ENCODE data around the gene EFHB. TPM values are rescaled to one million over a fixed set of nuclear protein-coding genes. Genes with fewer than 3 reads are reported as not detected.

Gene EFHB
- total RNA-seq, 1 experiment from 2014 or later = 1.9 TPM

- no peak overlapping the region for H2BK5ac ChIP-seq (ENCODE audit: insufficient read length, low read length)
- no peak overlapping the region for H4K5ac ChIP-seq (ENCODE audit: insufficient read length, low read depth, low read length)
- no peak overlapping the region for H3T11ph ChIP-seq (ENCODE audit: low read length)
- Mint-ChIP-seq H3K9me3 (peaks cover 0 to 3% of the 10 kb centered on the region in 2 experiments; a peak in 2 of 5 replicates), H3K27ac (peak overlapping the region; percentile 95 to 100 (median 100); a peak in 6 of 7 replicates), H3K4me3 (peak overlapping the region; percentile 99), H3K27me3 (ENCODE audit: low read depth) (no peaks in the 10 kb centered on the region; the same call in 1 of the 2 replicates), H3K4me1 (peaks cover 33 to 40% of the 10 kb centered on the region in 2 experiments), H3K36me3 (ENCODE audit: insufficient read depth in 1 of 3, low read depth in 3 of 3) (peaks cover 9 to 35% (median 22%) of the 10 kb centered on the region in 3 experiments)
- no peak overlapping the region for H3K18ac ChIP-seq (ENCODE audit: insufficient read length, low read depth, low read length)
- WGBS (ENCODE audit: extremely low coverage, insufficient read length, low lambda C conversion rate) = no CpG with 5 or more reads among the region's 2 CpGs
- H3K14ac ChIP-seq (ENCODE audit: insufficient read depth, low read length) = no peak overlapping the region
- H2AK5ac ChIP-seq (ENCODE audit: insufficient read length, low read length) = no peak overlapping the region
- H3K79me2 ChIP-seq (ENCODE audit: insufficient read depth, low read length) = peaks cover 29% of the 10 kb centered on the region; the same call in 1 of the 2 replicates
- no peaks in the 10 kb centered on the region; the same call in 1 of the 2 replicates for H3K4me1 ChIP-seq (ENCODE audit: insufficient read depth, low read length)
- H3K4me2 ChIP-seq (ENCODE audit: insufficient read depth, insufficient read length, low read length) = peak overlapping the region; percentile 82
- no peaks in the 10 kb centered on the region for H3K79me1 ChIP-seq (ENCODE audit: insufficient read depth, low read depth, low read length, poor library complexity, severe bottlenecking)
- no peak overlapping the region for H4K8ac ChIP-seq (replicated peaks; ENCODE audit: insufficient read length, low read depth, low read length)
- TF ChIP-seq CTCF (conservative IDR thresholded peaks at IDR 0.05) = no peak
- H2BK15ac ChIP-seq (ENCODE audit: low read depth, low read length) = no peak overlapping the region
- no peaks in the 10 kb centered on the region for H3K9me3 ChIP-seq (ENCODE audit: control insufficient read depth, low read depth, low read length)
- no peak for DNase-seq
- H2BK120ac ChIP-seq (ENCODE audit: low read depth, low read length, poor library complexity, severe bottlenecking) = no peak overlapping the region
- H2BK12ac ChIP-seq (ENCODE audit: insufficient read length, low read depth, low read length) = no peak overlapping the region
- H3K23ac ChIP-seq (ENCODE audit: insufficient read length, low read depth, low read length) = no peak overlapping the region
- H3K56ac ChIP-seq (ENCODE audit: insufficient read length, low read depth, low read length) = no peak overlapping the region
- H4K91ac ChIP-seq (ENCODE audit: insufficient read length, low read depth, low read length) = no peak overlapping the region
- peaks cover 5% of the 10 kb centered on the region for H4K20me1 ChIP-seq (ENCODE audit: control insufficient read depth, insufficient read depth, insufficient read length)
- H3K4ac ChIP-seq (ENCODE audit: low read depth, low read length) = no peak overlapping the region
- H2AFZ ChIP-seq (ENCODE audit: low read length) = no peak overlapping the region
- H3K27me3 ChIP-seq (ENCODE audit: insufficient read depth, low read length) = no peaks in the 10 kb centered on the region
- no peak overlapping the region for H2BK20ac ChIP-seq (ENCODE audit: low read depth, low read length, poor library complexity, severe bottlenecking)
- peak overlapping the region; percentile 72 for H3K9ac ChIP-seq (ENCODE audit: extremely low read depth, insufficient read length, low read length)
- H3K27ac ChIP-seq (ENCODE audit: insufficient read length, low read depth, low read length) = no peak overlapping the region
- peaks cover 4% of the 10 kb centered on the region for H3K23me2 ChIP-seq (ENCODE audit: insufficient read length, low read depth, low read length, poor library complexity, severe bottlenecking)
These were observed 14.2 kb upstream of the EFHB start for GRCh38 chr3:19948226-19948591.
